Sigmoid colon (tissue), 7 donors: ENCODE results near the gene EVX1. TPM values are rescaled to one million over a fixed set of nuclear protein-coding genes. Genes with fewer than 3 reads are reported as not detected.

Source experiments
- DNase-seq: peaks from one replicate; pipeline ENCODE4 v3.0.0-alpha.2; 2019
- H3K27ac ChIP-seq, 4 donors: fragments of 200-600 bp; sonication (generic); one replicate each; pipeline ENCODE4 v1.5.1; 2016 to 2019; ENCODE audit warnings: mild to moderate bottlenecking in 1 of 4
- H3K27me3 ChIP-seq, 3 donors: fragments of 200-600 bp; sonication (generic); one replicate each; pipeline ENCODE4 v1.5.1; 2019; ENCODE audit warnings: mild to moderate bottlenecking in 1 of 3
- H3K36me3 ChIP-seq, 4 donors: fragments of 200-600 bp; sonication (generic); one replicate each; pipeline ENCODE4 v1.5.1; 2016 to 2019
- H3K4me1 ChIP-seq, 4 donors: fragments of 200-600 bp; sonication (generic); one replicate each; pipeline ENCODE4 v1.5.1; 2017 to 2019
- H3K4me3 ChIP-seq, 4 donors: fragments of 200-600 bp; sonication (generic); one replicate each; pipeline ENCODE4 v1.5.1; 2017 to 2019; ENCODE audit warnings: mild to moderate bottlenecking in 2 of 4, moderate library complexity in 1 of 4
- H3K9me3 ChIP-seq, 4 donors: fragments of 200-600 bp in 3 of 4; sonication (generic) in 3 of 4; one replicate each; pipeline versions ENCODE4 v1.5.1 to v1.6.1; 2013 to 2019
- CTCF ChIP-seq, 4 experiments: fragments of 450-650 bp in 3 of 4; fragments of 200-600 bp in 1 of 4; IDR thresholded peaks; one replicate each; pipeline ENCODE4 v1.5.1; 2016 to 2019; ENCODE audit warnings: antibody characterized with exemption in 4 of 4, mild to moderate bottlenecking in 3 of 4, moderate library complexity in 2 of 4
- EP300 ChIP-seq, 4 donors: sonication (generic); formaldehyde crosslinking; IDR thresholded peaks; one replicate each; pipeline ENCODE4 v1.6.1; 2017; ENCODE audit warnings: antibody characterized with exemption in 4 of 4
- POLR2A ChIP-seq, 2 donors: fragments of 450-650 bp; IDR thresholded peaks; one replicate each; pipeline ENCODE4 v1.6.1; 2016; ENCODE audit warnings: antibody characterized with exemption in 2 of 2, mild to moderate bottlenecking in 2 of 2, moderate library complexity in 2 of 2
- POLR2AphosphoS5 ChIP-seq, 4 donors: sonication (generic); formaldehyde crosslinking; IDR thresholded peaks; one replicate each; pipeline ENCODE4 v1.6.1; 2017; ENCODE audit warnings: antibody characterized with exemption in 4 of 4
- WGBS, 2 donors: extraction: QIAGEN DNeasy Blood & Tissue Kit; methylation state at CpG; one replicate each; pipeline ENCODE4 v1.1.7; 2013; 5-methylcytosine and 5-hydroxymethylcytosine counted together
- intact Hi-C: fragments of 100-400 bp; cut with DNase I; formaldehyde crosslinking; loops from one replicate; pipeline ENCODE4 v1.15.1; 2023
- polyA plus RNA-seq, 3 donors: library from polyadenylated mRNA; stranded (reverse); fragments of 200-250 nt; gene quantifications; one replicate each; pipeline ENCODE4 v1.2.3, GENCODE V29; 2013
- total RNA-seq, 4 donors: library from RNA; depleted of rRNA; stranded (reverse); fragments of >200 nt; gene quantifications; one replicate each; pipeline ENCODE4 v1.1.0, GENCODE V29; 2016
- donor health status: healthy with polysubstance abuse.
- donor health status: Bipolar disorder and iron deficiency.
- donor health status: healthy.

Gene EVX1
- total and polyA plus RNA-seq, 7 donors, result 0.32 to 1.4 (median 1.2) TPM; not detected in 4

GRCh38 chr7:27237735-27238334 is 4.8 kb upstream of the EVX1 start:
- 90 to 91% methylated on average over 1 of the region's 1 CpG for WGBS, 2 donors
- Histone ChIP-seq H3K4me3 (no peak overlapping the region), H3K4me1 (peaks cover 0 to 41% (median 29%) of the 10 kb centered on the region in 4 donors), H3K36me3 (no peaks in the 10 kb centered on the region), H3K9me3 (no peaks in the 10 kb centered on the region), H3K27ac (no peak overlapping the region), H3K27me3 (peaks cover 45 to 80% (median 75%) of the 10 kb centered on the region in 3 donors)
- TF ChIP-seq EP300 (IDR thresholded peaks at IDR 0.05), result no peak
- TF ChIP-seq CTCF (IDR thresholded peaks at IDR 0.05), result no peak
- no peak for TF ChIP-seq POLR2AphosphoS5 (IDR thresholded peaks at IDR 0.05)
- TF ChIP-seq POLR2A (IDR thresholded peaks at IDR 0.05), result no peak
- DNase-seq, result no peak
- intact Hi-C loops, result no loop called here

- no peak for DNase-seq
- peaks cover 56 to 88% (median 83%) of the 10 kb centered on the region in 3 donors for H3K27me3 ChIP-seq
- H3K36me3 ChIP-seq, result no peaks in the 10 kb centered on the region
- no peak for TF ChIP-seq EP300 (IDR thresholded peaks at IDR 0.05)
- no peak for TF ChIP-seq POLR2A (IDR thresholded peaks at IDR 0.05)
- TF ChIP-seq CTCF (IDR thresholded peaks at IDR 0.05), result no peak
- no peak for TF ChIP-seq POLR2AphosphoS5 (IDR thresholded peaks at IDR 0.05)
- peak overlapping the region in 2 of 4 donors; percentile 22 to 34 for H3K4me3 ChIP-seq
- H3K9me3 ChIP-seq, result no peaks in the 10 kb centered on the region
- no peak overlapping the region for H3K27ac ChIP-seq
- peaks cover 0 to 52% (median 41%) of the 10 kb centered on the region in 4 donors for H3K4me1 ChIP-seq
- intact Hi-C loops, result no loop called here
- WGBS, 2 donors, result 46 to 77% methylated on average over 15 of the region's 15 CpGs
Observed at GRCh38 chr7:27238979-27239386, 3.6 kb upstream of the EVX1 start.

GRCh38 chr7:27239387-27240014 is 3.1 kb upstream of the EVX1 start:
- no peak for DNase-seq
- Histone ChIP-seq H3K9me3 (no peaks in the 10 kb centered on the region), H3K4me1 (peaks cover 0 to 53% (median 42%) of the 10 kb centered on the region in 4 donors), H3K4me3 (peak overlapping the region in 3 of 4 donors; percentile 12 to 34 (median 22)), H3K27ac (no peak overlapping the region), H3K36me3 (no peaks in the 10 kb centered on the region), H3K27me3 (peaks cover 62 to 93% (median 88%) of the 10 kb centered on the region in 3 donors)
- TF ChIP-seq EP300 (IDR thresholded peaks at IDR 0.05) (no peak), CTCF (IDR thresholded peaks at IDR 0.05) (no peak), POLR2A (IDR thresholded peaks at IDR 0.05) (no peak), POLR2AphosphoS5 (IDR thresholded peaks at IDR 0.05) (no peak)
- intact Hi-C loops, result loop anchor here (5.0 kb wide), 1 partner anchor 32 kb away; no protein-coding TSS in a partner anchor
- WGBS, 2 donors, result 5 to 11% methylated on average over 55 of the region's 55 CpGs

GRCh38 chr7:27240015-27240731 is 2.4 kb upstream of the EVX1 start:
- DNase-seq, result no peak
- H3K4me1 ChIP-seq, result peaks cover 0 to 53% (median 46%) of the 10 kb centered on the region in 4 donors
- H3K27ac ChIP-seq, result no peak overlapping the region
- no peaks in the 10 kb centered on the region for H3K36me3 ChIP-seq
- peaks cover 67 to 93% (median 90%) of the 10 kb centered on the region in 3 donors for H3K27me3 ChIP-seq
- intact Hi-C loops, result loop anchor here (5.0 kb wide), 1 partner anchor 33 kb away; no protein-coding TSS in a partner anchor
- no peaks in the 10 kb centered on the region for H3K9me3 ChIP-seq
- H3K4me3 ChIP-seq, result no peak overlapping the region
- TF ChIP-seq POLR2AphosphoS5 (IDR thresholded peaks at IDR 0.05) (peak in 1 of 4 donors; percentile 16), EP300 (IDR thresholded peaks at IDR 0.05) (no peak), CTCF (IDR thresholded peaks at IDR 0.05) (no peak), POLR2A (IDR thresholded peaks at IDR 0.05) (no peak)
- WGBS, 2 donors, result 11 to 17% methylated on average over 18 of the region's 18 CpGs
